ENCODE data around the gene GAS7. TPM values are rescaled to one million over a fixed set of nuclear protein-coding genes. Genes with fewer than 3 reads are reported as not detected.

GAS7 gene
- total RNA-seq, 6 experiments from 2014 or later = 1.6 to 7.1 (median 2.7) TPM

DNA sequence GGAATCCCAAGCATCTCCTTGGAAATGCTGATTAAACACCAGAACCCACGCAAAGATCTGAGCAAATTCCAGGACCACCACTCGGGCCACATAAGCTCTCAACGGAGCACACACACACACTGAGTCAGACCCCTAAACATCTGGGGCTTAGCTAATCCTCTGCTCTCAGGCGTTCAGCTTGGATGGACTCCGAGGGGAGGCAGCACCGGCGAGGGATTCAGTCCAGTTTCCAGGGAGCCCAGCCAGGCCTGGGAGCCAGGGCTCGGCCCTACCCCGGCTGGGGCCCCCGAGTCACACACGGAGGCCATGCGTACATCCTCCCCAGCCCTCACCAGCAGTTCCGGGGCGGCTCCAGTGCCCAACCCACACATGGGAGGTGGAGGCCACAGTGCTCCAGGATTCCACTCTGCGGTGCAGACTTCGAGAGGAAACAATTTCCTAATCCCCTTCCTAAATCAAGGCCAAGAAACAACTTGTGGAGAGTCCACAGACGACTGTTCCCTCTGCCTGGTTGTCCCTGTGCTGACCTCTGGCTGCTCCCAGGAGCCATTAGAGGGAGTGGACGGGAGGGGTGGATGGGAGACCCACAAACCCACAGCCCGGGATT lies 70.5 kb downstream of the GAS7 start:
- intact Hi-C loops (cut with DNase I) = no loop called here
- 9% methylated on average over 7 of the region's 19 CpGs for WGBS (ENCODE audit: insufficient coverage, low coverage, low lambda C conversion rate, missing lambda C conversion rate)

DNA sequence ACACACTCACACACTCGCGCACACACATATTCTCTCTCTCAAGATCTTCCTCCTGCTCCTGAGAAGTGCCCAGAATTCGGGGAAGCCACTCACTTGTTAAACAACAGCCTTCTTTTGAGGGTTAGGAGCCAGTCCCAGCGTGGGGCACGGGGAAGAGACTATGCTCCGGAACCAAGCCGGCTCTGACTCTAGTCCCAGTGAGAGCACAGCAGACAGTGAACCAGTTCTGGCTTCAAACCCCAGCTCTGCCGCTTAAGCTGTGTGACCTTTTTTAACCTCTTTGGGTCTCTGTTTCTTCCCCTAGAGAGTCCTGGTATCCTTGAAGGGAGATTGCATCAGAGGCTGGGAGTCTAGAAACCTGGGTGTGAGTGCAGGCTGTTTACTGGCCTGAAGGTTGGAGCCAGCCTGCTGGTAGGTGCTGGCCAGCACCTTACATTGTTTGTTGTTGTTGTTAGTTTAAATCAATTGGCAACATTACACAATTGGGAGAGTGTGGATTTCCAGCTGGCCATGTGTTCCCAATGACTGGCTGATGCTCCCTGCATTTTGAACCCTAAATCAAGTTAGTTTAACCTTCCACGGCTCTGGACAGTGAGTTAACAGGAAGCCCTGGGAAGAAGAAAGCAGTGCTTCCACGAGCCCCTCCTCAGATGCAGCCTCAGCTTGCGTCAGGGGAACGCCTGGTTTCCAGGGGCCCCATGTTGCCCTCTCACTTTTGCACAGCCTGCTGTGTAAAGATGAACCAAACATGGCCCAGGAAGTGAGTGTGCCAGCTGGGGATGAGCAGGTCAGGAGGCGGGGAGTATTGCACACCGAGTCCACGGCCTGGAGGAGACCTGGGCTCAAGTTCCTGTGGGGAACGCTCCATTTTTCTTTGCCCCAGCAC lies 71.5 kb downstream of the GAS7 start:
- Histone ChIP-seq H3K4me3 (no peak overlapping the region), H3K9me3 (no peaks in the 10 kb centered on the region), H3K36me3 (no peaks in the 10 kb centered on the region), H3K27ac (no peak overlapping the region), H3K27me3 (no peaks in the 10 kb centered on the region), H3K4me1 (no peaks in the 10 kb centered on the region)
- DNase-seq (no peak), ATAC-seq (peak; percentile 17 to 41 (median 38))
- 33% methylated on average over 16 of the region's 16 CpGs for WGBS (ENCODE audit: insufficient coverage, low coverage, low lambda C conversion rate, missing lambda C conversion rate)
- TF ChIP-seq, protein P1, sequence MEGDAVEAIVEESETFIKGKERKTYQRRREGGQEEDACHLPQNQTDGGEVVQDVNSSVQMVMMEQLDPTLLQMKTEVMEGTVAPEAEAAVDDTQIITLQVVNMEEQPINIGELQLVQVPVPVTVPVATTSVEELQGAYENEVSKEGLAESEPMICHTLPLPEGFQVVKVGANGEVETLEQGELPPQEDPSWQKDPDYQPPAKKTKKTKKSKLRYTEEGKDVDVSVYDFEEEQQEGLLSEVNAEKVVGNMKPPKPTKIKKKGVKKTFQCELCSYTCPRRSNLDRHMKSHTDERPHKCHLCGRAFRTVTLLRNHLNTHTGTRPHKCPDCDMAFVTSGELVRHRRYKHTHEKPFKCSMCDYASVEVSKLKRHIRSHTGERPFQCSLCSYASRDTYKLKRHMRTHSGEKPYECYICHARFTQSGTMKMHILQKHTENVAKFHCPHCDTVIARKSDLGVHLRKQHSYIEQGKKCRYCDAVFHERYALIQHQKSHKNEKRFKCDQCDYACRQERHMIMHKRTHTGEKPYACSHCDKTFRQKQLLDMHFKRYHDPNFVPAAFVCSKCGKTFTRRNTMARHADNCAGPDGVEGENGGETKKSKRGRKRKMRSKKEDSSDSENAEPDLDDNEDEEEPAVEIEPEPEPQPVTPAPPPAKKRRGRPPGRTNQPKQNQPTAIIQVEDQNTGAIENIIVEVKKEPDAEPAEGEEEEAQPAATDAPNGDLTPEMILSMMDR (IDR thresholded peaks at IDR 0.05) = no peak
- TF ChIP-seq POLR2A (IDR thresholded peaks at IDR 0.05) = no peak
- intact Hi-C loops (cut with DNase I) = no loop called here

More for the DNA sequence above, 70.5 kb downstream of the GAS7 start:
- Histone ChIP-seq H3K4me3 (no peak overlapping the region), H3K27me3 (no peaks in the 10 kb centered on the region), H3K27ac (no peak overlapping the region), H3K9me3 (no peaks in the 10 kb centered on the region), H3K4me1 (no peaks in the 10 kb centered on the region), H3K36me3 (no peaks in the 10 kb centered on the region)
- no peak for TF ChIP-seq POLR2A (IDR thresholded peaks at IDR 0.05)
- TF ChIP-seq, protein P1 (IDR thresholded peaks at IDR 0.05) = no peak
- peak; percentile 48 to 71 (median 66) for ATAC-seq
- DNase-seq = no peak

DNA sequence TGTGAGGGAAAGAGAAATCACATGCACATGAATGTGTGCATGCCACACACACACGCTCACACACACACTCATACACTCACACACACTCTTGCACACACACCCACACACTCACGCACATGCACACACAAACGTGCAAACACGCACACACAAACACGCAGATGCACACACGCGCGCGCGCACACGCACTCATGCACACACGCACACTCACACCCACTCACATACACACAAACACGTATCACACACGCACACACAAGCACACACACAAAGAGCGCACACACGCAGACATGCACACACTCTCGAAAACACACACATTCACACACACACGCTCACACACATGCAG lies 72.2 kb downstream of the GAS7 start:
- no peak for ATAC-seq
- no peaks in the 10 kb centered on the region for H3K36me3 ChIP-seq
- TF ChIP-seq, protein P1 (IDR thresholded peaks at IDR 0.05) = no peak
- TF ChIP-seq POLR2A (IDR thresholded peaks at IDR 0.05) = no peak
- H3K27ac ChIP-seq = no peak overlapping the region
- no peaks in the 10 kb centered on the region for H3K9me3 ChIP-seq
- 65% methylated on average over 14 of the region's 18 CpGs for WGBS (ENCODE audit: insufficient coverage, low coverage, low lambda C conversion rate, missing lambda C conversion rate)
- no peaks in the 10 kb centered on the region for H3K27me3 ChIP-seq
- DNase-seq = no peak
- intact Hi-C loops (cut with DNase I) = no loop called here
- H3K4me3 ChIP-seq = no peak overlapping the region
- H3K4me1 ChIP-seq = no peaks in the 10 kb centered on the region

DNA sequence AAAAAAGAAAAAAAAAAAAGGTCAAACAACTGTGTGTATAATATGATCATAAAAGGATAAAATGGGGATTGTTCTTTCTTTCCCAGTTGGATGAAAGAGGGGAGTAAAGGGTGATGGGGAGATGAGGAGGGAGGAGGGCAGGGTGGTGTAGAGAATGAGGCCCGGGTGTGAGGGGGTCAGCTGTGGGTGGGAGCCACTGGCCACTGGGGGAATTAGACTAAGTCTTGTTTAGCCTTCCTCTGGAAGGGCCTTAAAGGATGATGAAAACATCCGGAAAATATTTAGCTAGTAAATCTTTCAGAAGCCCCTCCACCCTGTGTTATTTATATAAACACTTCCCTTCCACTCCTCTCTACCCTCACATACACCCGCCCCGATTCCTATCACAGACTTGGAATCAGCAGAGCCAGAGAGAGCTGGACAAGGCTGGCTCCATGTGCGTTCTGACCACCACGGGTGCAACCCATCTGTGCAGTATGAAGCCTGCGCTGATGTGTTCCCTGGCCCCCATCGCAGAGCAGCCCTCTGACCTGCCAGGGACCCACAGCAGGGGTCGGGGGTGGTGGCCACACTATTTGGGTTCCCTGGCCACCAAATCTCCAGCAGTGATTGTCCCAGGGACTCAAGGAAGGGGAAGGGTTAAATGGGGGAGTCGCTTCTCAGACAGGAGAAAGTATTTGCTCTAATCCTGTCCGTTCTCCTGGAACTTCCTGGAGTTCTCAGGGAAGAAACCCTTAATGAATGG lies 72.7 kb downstream of the GAS7 start:
- WGBS (ENCODE audit: insufficient coverage, low coverage, low lambda C conversion rate, missing lambda C conversion rate) = 41% methylated on average over 6 of the region's 11 CpGs
- no peak overlapping the region for H3K27ac ChIP-seq
- no peak overlapping the region for H3K4me3 ChIP-seq
- no peaks in the 10 kb centered on the region for H3K9me3 ChIP-seq
- H3K36me3 ChIP-seq = no peaks in the 10 kb centered on the region
- no peak for DNase-seq
- ATAC-seq = no peak
- no peaks in the 10 kb centered on the region for H3K27me3 ChIP-seq
- TF ChIP-seq POLR2A (IDR thresholded peaks at IDR 0.05) = no peak
- TF ChIP-seq, protein P1 (IDR thresholded peaks at IDR 0.05) = no peak
- no peaks in the 10 kb centered on the region for H3K4me1 ChIP-seq
- intact Hi-C loops (cut with DNase I) = no loop called here
